GM12865 (cell line): ENCODE data around the gene TMEM37.

Experiments
- DNase-seq: peaks from one replicate; pipeline ENCODE4 v3.0.0; 2010; ENCODE audit warnings: low read depth
- H3K4me3 ChIP-seq: 2 replicates; pipeline ENCODE4 v1.5.1; 2011; ENCODE audit warnings: mild to moderate bottlenecking, low read depth, low read length, control low read depth
- CTCF ChIP-seq: IDR thresholded peaks from 2 replicates; pipeline ENCODE4 v1.5.1; 2011; ENCODE audit warnings: low read length, control low read depth, low read depth, inconsistent platforms; ENCODE audit not compliant: insufficient read depth; ENCODE audit errors: missing control alignments

Gene TMEM37

GRCh38 chr2:119475225-119475856 lies 43.7 kb downstream of the TMEM37 start:
- no peak overlapping the region for H3K4me3 ChIP-seq
- no peak for DNase-seq
- TF ChIP-seq CTCF, result no peak

GRCh38 chr2:119475857-119476244 lies 44.2 kb downstream of the TMEM37 start:
- no peak overlapping the region for H3K4me3 ChIP-seq
- no peak for DNase-seq
- TF ChIP-seq CTCF, result no peak

- H3K4me3 ChIP-seq, result no peak overlapping the region
- TF ChIP-seq CTCF, result peak; percentile 97
- DNase-seq, result peak; percentile 59
These were observed 44.9 kb downstream of the TMEM37 start for GRCh38 chr2:119476301-119477112.

- no peak for TF ChIP-seq CTCF
- no peak overlapping the region for H3K4me3 ChIP-seq
- DNase-seq, result no peak
These were observed 45.5 kb downstream of the TMEM37 start for GRCh38 chr2:119477113-119477505.

- H3K4me3 ChIP-seq, result no peak overlapping the region
- DNase-seq, result no peak
- no peak for TF ChIP-seq CTCF
These were observed 46.7 kb downstream of the TMEM37 start for GRCh38 chr2:119478188-119478977.

- TF ChIP-seq CTCF, result no peak
- DNase-seq, result no peak
- H3K4me3 ChIP-seq, result no peak overlapping the region
These were observed 47.3 kb downstream of the TMEM37 start for GRCh38 chr2:119478978-119479295.
